ENCODE measurements around the gene URGCP.

DNA sequence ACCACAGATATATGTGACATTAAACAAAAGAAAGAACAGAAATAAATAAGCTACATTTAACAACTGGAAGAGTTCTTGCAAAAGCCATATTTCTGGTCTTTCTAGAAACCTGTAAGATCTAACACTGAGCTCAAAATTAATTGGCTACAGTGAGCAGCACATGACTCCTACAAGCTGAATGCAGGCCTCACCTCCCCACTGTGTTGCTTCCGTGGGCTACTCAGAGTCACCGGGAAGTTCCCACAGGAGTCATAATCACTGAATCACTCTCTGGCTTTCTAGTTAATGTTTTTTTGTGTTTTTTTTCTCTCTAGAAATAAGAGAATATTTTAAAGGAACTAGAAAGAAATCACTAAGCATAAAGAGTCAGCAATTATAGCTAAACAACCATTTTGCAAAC is 26.9 kb downstream of the URGCP start:
- no peak for TF ChIP-seq TAF1 (IDR thresholded peaks at IDR 0.05; ENCODE audit: borderline replicate concordance, low read depth, low read length)
- no peak for TF ChIP-seq POLR2A (IDR thresholded peaks at IDR 0.05; ENCODE audit: low read depth, low read length)
- TF ChIP-seq POLR2AphosphoS5 (IDR thresholded peaks at IDR 0.05; ENCODE audit: low read depth, low read length), result no peak

Measured in GM12892 (cell line).